Parathyroid adenoma (tissue), 2 donors: ENCODE measurements around the gene NFATC2.

Experiments
- H2AFZ ChIP-seq: fragments of 300-600 bp; sonication (generic); one replicate; pipeline ENCODE4 v1.7.0; 2017; ENCODE audit warnings: antibody characterized with exemption, mild to moderate bottlenecking
- H3K27ac ChIP-seq: fragments of 300-600 bp; sonication (generic); one replicate; pipeline ENCODE4 v1.7.0; 2017
- H3K27me3 ChIP-seq: fragments of 300-600 bp; sonication (generic); one replicate; pipeline ENCODE4 v1.7.0; 2017; ENCODE audit warnings: low read length; ENCODE audit not compliant: control insufficient read depth, insufficient read depth
- H3K36me3 ChIP-seq: fragments of 300-600 bp; sonication (generic); one replicate; pipeline ENCODE4 v1.7.0; 2017; ENCODE audit warnings: low read length; ENCODE audit not compliant: control insufficient read depth, insufficient read depth
- H3K4me1 ChIP-seq: fragments of 300-600 bp; sonication (generic); one replicate; pipeline ENCODE4 v1.7.0; 2017; ENCODE audit warnings: control low read depth
- H3K4me2 ChIP-seq: fragments of 300-600 bp; sonication (generic); one replicate; pipeline ENCODE4 v1.7.0; 2017; ENCODE audit warnings: low read length
- H3K4me3 ChIP-seq: fragments of 300-600 bp; sonication (generic); one replicate; pipeline ENCODE4 v1.7.0; 2017; ENCODE audit warnings: low read depth, low read length
- H3K79me2 ChIP-seq: fragments of 300-600 bp; sonication (generic); one replicate; pipeline ENCODE4 v1.7.0; 2017; ENCODE audit warnings: control low read depth
- H3K9ac ChIP-seq: fragments of 300-600 bp; sonication (generic); one replicate; pipeline ENCODE4 v1.7.0; 2017; ENCODE audit warnings: mild to moderate bottlenecking
- H3K9me3 ChIP-seq: fragments of 300-600 bp; sonication (generic); one replicate; pipeline ENCODE4 v1.7.0; 2017; ENCODE audit warnings: low read length; ENCODE audit not compliant: control insufficient read depth
- CTCF ChIP-seq: fragments of 300-600 bp; sonication (generic); IDR thresholded peaks from one replicate; pipeline ENCODE4 v1.7.0; 2017; ENCODE audit warnings: antibody characterized with exemption, mild to moderate bottlenecking
- donor health status: primary hyperparathyroidism.

Gene NFATC2

GRCh38 chr20:51437182-51437924 lies 105.2 kb downstream of the NFATC2 start:
- Histone ChIP-seq H3K27ac (no peak overlapping the region), H3K79me2 (no peaks in the 10 kb centered on the region), H2AFZ (no peak overlapping the region), H3K9ac (no peak overlapping the region), H3K4me2 (no peak overlapping the region), H3K4me1 (no peaks in the 10 kb centered on the region), H3K4me3 (no peak overlapping the region), H3K9me3 (no peaks in the 10 kb centered on the region), H3K36me3 (no peaks in the 10 kb centered on the region), H3K27me3 (no peaks in the 10 kb centered on the region)
- no peak for TF ChIP-seq CTCF

DNA sequence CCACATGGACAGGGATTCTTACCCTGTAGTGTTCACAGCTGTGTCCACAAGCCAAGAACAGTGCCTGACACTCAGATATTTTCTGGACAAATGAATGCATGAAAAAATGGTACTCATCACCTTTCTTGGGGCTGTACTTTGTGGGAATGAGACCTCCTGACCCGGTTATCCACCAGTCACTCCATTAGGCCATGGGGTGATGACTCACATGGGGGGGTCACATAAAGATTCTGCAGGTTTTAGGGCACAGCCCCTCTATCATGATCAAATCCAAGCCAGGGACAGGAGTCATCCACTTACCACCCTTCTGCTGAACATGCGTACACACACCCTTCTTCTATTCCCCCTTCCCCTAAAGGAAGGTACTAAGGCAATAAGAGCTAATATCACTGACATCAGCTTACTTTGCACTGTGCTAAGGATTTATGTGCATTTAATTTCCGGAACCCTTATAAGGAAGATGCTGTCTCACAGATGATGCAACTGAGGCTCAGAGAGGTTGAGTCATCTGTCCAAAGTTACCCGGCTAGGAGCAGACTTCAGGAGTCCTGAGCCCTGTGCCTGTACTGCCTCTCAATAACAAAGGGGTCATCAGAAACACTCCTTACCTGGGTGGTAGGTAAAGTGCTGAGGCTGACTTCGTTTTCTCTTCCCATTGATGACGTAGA lies 107.8 kb downstream of the NFATC2 start:
- Histone ChIP-seq H3K4me3 (no peak overlapping the region), H3K79me2 (no peaks in the 10 kb centered on the region), H2AFZ (no peak overlapping the region), H3K9ac (no peak overlapping the region), H3K4me2 (no peak overlapping the region), H3K9me3 (no peaks in the 10 kb centered on the region), H3K36me3 (no peaks in the 10 kb centered on the region), H3K27me3 (no peaks in the 10 kb centered on the region), H3K4me1 (no peaks in the 10 kb centered on the region), H3K27ac (no peak overlapping the region)
- TF ChIP-seq CTCF = no peak

- Histone ChIP-seq H3K27ac (no peak overlapping the region), H3K36me3 (no peaks in the 10 kb centered on the region), H3K4me2 (no peak overlapping the region), H3K79me2 (no peaks in the 10 kb centered on the region), H3K27me3 (no peaks in the 10 kb centered on the region), H3K9ac (no peak overlapping the region), H2AFZ (no peak overlapping the region), H3K4me3 (no peak overlapping the region), H3K4me1 (no peaks in the 10 kb centered on the region), H3K9me3 (no peaks in the 10 kb centered on the region)
- no peak for TF ChIP-seq CTCF
Observed at GRCh38 chr20:51434026-51434425, 108.5 kb downstream of the NFATC2 start.

GRCh38 chr20:51432875-51433274 lies 109.6 kb downstream of the NFATC2 start:
- Histone ChIP-seq H3K9me3 (no peaks in the 10 kb centered on the region), H2AFZ (no peak overlapping the region), H3K4me3 (no peak overlapping the region), H3K4me2 (no peak overlapping the region), H3K36me3 (no peaks in the 10 kb centered on the region), H3K4me1 (no peaks in the 10 kb centered on the region), H3K9ac (no peak overlapping the region), H3K79me2 (no peaks in the 10 kb centered on the region), H3K27ac (no peak overlapping the region), H3K27me3 (no peaks in the 10 kb centered on the region)
- TF ChIP-seq CTCF = no peak
